ENCODE results near the gene GP1BB.
A peak's percentile ranks its signal among the peaks of the same experiment; 100 is the strongest.
"Not testable (repeated sequence)": the region's sequence is repeated elsewhere in the genome, so short reads cannot be mapped to it uniquely, and the experiment has no call there.

The GP1BB gene

GRCh38 chr22:19714312-19715187, 8.8 kb upstream of the GP1BB start, which contains the start of gene SEPTIN5:
Gene SEPTIN5 (plus strand): TSS chr22:19714503. CDS start chr22:19714589, 86 bp downstream.
- DNase-seq = peak in 2 of 4 experiments; percentile 30 to 36

GRCh38 chr22:19715188-19715930, 8.0 kb upstream of the GP1BB start:
- no peak for DNase-seq

GRCh38 chr22:19716041-19716828, 7.1 kb upstream of the GP1BB start:
- DNase-seq = no peak

GRCh38 chr22:19716829-19717105, 6.6 kb upstream of the GP1BB start:
- no peak for DNase-seq

GRCh38 chr22:19717181-19717580, 6.2 kb upstream of the GP1BB start:
- no peak for DNase-seq

- peak; percentile 75 to 90 (median 87) for DNase-seq
These were observed 5.5 kb upstream of the GP1BB start for GRCh38 chr22:19717691-19718455.

- DNase-seq = no peak
These were observed 4.8 kb upstream of the GP1BB start for GRCh38 chr22:19718456-19719049.

- DNase-seq = no peak
These were observed 4.3 kb upstream of the GP1BB start for GRCh38 chr22:19719050-19719482.

GRCh38 chr22:19719488-19720021, 3.8 kb upstream of the GP1BB start:
- DNase-seq = no peak

- DNase-seq = no peak
These were observed 3.0 kb upstream of the GP1BB start for GRCh38 chr22:19720150-19720827.

GRCh38 chr22:19720999-19721329, 2.4 kb upstream of the GP1BB start:
- no peak for DNase-seq

- no peak for DNase-seq
These were observed 1.8 kb upstream of the GP1BB start for GRCh38 chr22:19721330-19722177.

- no peak for DNase-seq
These were observed 959 bp upstream of the GP1BB start for GRCh38 chr22:19722178-19722981.

- no peak for DNase-seq
These were observed 432 bp upstream of the GP1BB start for GRCh38 chr22:19722982-19723231.

- peak; percentile 30 to 72 (median 44) for DNase-seq
These were observed 866 bp downstream of the GP1BB start for GRCh38 chr22:19723983-19724827.

- no peak for DNase-seq
These were observed 1.8 kb downstream of the GP1BB start for GRCh38 chr22:19724927-19725661.

GRCh38 chr22:19726064-19726788, 2.9 kb downstream of the GP1BB start:
- not testable (repeated sequence) for DNase-seq
